Uterus (tissue), 2 donors: ENCODE results near the gene SCLT1.

Experiments used
- POLR2A ChIP-seq, 2 donors: fragments of 450-650 bp; IDR thresholded peaks; one replicate each; pipeline ENCODE4 v1.6.1; 2016; ENCODE audit warnings: antibody characterized with exemption in 2 of 2, mild to moderate bottlenecking in 1 of 2, moderate library complexity in 1 of 2
- TF ChIP-seq, protein P1 (sequence below), 4 experiments: fragments of 200-600 bp in 2 of 4; fragments of 450-650 bp in 2 of 4; sonication (generic) in 2 of 4; IDR thresholded peaks; one replicate each; pipeline ENCODE4 v1.5.1; 2016 to 2019; ENCODE audit warnings: antibody characterized with exemption in 4 of 4, mild to moderate bottlenecking in 2 of 4, moderate library complexity in 1 of 4

DNA sequence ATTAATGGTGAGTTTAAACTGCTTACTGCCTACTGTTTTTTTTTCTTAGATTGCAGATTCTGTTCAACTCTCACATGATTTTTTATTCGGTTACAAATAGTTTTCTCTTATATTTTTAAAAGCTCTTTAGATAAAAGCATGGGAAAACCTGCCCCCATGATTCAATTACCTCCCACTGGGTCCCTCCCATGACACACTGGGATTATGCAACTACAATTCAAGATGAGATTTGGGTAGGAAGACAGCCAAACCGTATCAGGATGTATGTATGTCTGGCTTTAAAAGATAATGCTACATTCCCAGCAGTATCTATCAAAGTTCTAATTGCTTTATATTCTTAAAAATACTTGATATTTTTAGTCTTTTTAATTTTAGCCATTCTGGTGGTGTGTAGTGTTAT, 152.4 kb downstream of the SCLT1 start:
- TF ChIP-seq, protein P1, sequence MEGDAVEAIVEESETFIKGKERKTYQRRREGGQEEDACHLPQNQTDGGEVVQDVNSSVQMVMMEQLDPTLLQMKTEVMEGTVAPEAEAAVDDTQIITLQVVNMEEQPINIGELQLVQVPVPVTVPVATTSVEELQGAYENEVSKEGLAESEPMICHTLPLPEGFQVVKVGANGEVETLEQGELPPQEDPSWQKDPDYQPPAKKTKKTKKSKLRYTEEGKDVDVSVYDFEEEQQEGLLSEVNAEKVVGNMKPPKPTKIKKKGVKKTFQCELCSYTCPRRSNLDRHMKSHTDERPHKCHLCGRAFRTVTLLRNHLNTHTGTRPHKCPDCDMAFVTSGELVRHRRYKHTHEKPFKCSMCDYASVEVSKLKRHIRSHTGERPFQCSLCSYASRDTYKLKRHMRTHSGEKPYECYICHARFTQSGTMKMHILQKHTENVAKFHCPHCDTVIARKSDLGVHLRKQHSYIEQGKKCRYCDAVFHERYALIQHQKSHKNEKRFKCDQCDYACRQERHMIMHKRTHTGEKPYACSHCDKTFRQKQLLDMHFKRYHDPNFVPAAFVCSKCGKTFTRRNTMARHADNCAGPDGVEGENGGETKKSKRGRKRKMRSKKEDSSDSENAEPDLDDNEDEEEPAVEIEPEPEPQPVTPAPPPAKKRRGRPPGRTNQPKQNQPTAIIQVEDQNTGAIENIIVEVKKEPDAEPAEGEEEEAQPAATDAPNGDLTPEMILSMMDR (IDR thresholded peaks at IDR 0.05): no peak
- TF ChIP-seq POLR2A (IDR thresholded peaks at IDR 0.05): no peak
